Loucy (cell line): ENCODE results near the gene CNTNAP4.

Experiments
- CTCF ChIP-seq: fragments of 200-600 bp; sonication (generic); conservative IDR thresholded peaks from 2 replicates; pipeline ENCODE4 v1.5.1; 2014; ENCODE audit warnings: mild to moderate bottlenecking, antibody characterized with exemption, low read length
- EZH2phosphoT487 ChIP-seq: fragments of 200-600 bp; IDR thresholded peaks from 2 replicates; pipeline ENCODE4 v1.6.1; 2018; ENCODE audit warnings: antibody characterized with exemption, mild to moderate bottlenecking, moderate library complexity, borderline replicate concordance

DNA sequence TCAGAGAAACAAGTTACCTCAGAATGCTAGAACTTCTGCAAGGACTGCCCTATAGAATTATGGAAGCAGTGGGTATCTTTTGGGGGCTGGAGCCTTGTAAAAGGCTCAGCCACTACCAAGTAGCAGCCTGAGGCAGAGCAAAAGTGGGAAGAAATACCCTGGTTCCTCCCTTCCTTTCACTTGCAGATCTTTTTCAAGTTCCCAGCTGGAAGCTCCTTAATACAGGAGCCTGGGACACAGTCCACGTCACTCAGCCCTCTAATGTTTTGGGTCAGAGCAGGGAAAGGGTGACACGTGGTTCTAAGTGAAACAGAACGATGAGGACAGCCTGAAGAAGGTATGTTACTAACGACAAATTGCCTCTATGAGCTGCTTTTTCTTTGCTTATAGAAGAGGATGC, 93.1 kb downstream of the CNTNAP4 start:
- no peak for TF ChIP-seq CTCF
- no peak for TF ChIP-seq EZH2phosphoT487
